ENCODE data around the gene RCOR1. TPM values are rescaled to one million over a fixed set of nuclear protein-coding genes. Genes with fewer than 3 reads are reported as not detected.

The RCOR1 gene
- total RNA-seq, 1 experiment from 2014 or later: 34.1 TPM

DNA sequence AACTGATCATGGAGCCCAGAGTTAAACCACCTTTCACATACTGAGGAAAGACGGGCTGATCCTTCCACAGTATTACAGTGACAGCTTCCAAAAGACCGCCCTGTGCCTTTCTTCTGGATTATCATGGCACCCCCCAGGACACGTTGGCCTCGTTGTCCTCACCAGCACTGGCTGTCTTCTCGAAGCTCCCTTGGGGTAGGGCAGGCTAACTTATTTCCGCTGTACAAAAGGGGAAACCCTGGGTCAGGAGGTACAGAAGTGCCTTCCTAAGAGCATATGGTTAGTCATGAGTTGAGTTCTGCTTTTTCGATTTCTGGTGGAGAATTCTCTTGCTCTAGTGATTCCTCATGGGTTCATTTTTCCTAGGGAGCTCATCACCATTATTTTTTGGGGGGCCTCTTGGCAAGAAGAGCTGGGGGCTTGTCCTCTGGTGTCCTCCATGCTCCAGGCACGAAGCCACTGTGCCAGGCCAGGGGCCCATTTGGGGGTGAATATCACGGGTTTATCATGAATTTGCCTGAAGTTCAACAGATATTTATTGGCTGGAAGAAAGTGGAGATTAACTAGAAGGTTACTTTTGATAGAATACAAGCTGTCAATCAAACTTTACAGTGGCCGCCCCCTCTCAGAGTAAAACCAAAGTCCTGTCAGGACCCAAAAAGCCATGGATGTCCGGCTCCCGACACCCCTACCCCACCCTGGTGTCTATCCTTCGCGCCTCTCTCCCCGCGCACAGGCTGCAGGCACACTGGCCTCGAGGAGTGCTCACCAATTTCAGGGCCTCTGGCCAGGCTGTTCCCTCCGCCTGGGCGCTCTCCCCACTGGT lies 176.0 kb downstream of the RCOR1 start:
- no peak overlapping the region for H3K4me2 ChIP-seq (ENCODE audit: insufficient read depth, insufficient read length, low read length)
- no peak overlapping the region for H4K8ac ChIP-seq (replicated peaks; ENCODE audit: insufficient read length, low read depth, low read length)
- no peak overlapping the region for H2BK120ac ChIP-seq (ENCODE audit: low read depth, low read length, poor library complexity, severe bottlenecking)
- no peak overlapping the region for H2AFZ ChIP-seq (ENCODE audit: low read length)
- Mint-ChIP-seq H3K27ac (no peak overlapping the region), H3K36me3 (ENCODE audit: insufficient read depth in 1 of 3, low read depth in 3 of 3) (no peaks in the 10 kb centered on the region), H3K27me3 (ENCODE audit: low read depth) (peaks cover 3% of the 10 kb centered on the region), H3K9me3 (no peaks in the 10 kb centered on the region; a peak in 2 of 5 replicates), H3K4me1 (peaks cover 5 to 10% of the 10 kb centered on the region in 2 experiments), H3K4me3 (no peak overlapping the region)
- H3K4ac ChIP-seq (ENCODE audit: low read depth, low read length): no peak overlapping the region
- no peaks in the 10 kb centered on the region for H3K27me3 ChIP-seq (ENCODE audit: insufficient read depth, low read length)
- H3T11ph ChIP-seq (ENCODE audit: low read length): no peak overlapping the region
- no peak overlapping the region for H3K27ac ChIP-seq (ENCODE audit: insufficient read length, low read depth, low read length)
- TF ChIP-seq, protein P1, sequence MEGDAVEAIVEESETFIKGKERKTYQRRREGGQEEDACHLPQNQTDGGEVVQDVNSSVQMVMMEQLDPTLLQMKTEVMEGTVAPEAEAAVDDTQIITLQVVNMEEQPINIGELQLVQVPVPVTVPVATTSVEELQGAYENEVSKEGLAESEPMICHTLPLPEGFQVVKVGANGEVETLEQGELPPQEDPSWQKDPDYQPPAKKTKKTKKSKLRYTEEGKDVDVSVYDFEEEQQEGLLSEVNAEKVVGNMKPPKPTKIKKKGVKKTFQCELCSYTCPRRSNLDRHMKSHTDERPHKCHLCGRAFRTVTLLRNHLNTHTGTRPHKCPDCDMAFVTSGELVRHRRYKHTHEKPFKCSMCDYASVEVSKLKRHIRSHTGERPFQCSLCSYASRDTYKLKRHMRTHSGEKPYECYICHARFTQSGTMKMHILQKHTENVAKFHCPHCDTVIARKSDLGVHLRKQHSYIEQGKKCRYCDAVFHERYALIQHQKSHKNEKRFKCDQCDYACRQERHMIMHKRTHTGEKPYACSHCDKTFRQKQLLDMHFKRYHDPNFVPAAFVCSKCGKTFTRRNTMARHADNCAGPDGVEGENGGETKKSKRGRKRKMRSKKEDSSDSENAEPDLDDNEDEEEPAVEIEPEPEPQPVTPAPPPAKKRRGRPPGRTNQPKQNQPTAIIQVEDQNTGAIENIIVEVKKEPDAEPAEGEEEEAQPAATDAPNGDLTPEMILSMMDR (conservative IDR thresholded peaks at IDR 0.05): no peak
- H4K20me1 ChIP-seq (ENCODE audit: control insufficient read depth, insufficient read depth, insufficient read length): no peaks in the 10 kb centered on the region
- H3K9ac ChIP-seq (ENCODE audit: extremely low read depth, insufficient read length, low read length): no peak overlapping the region
- H2BK15ac ChIP-seq (ENCODE audit: low read depth, low read length): no peak overlapping the region
- H3K9me3 ChIP-seq (ENCODE audit: control insufficient read depth, low read depth, low read length): no peaks in the 10 kb centered on the region
- no peaks in the 10 kb centered on the region for H3K23me2 ChIP-seq (ENCODE audit: insufficient read length, low read depth, low read length, poor library complexity, severe bottlenecking)
- H3K14ac ChIP-seq (ENCODE audit: insufficient read depth, low read length): no peak overlapping the region
- H3K4me1 ChIP-seq (ENCODE audit: insufficient read depth, low read length): no peaks in the 10 kb centered on the region; the same call in 1 of the 2 replicates
- no peak overlapping the region for H2BK12ac ChIP-seq (ENCODE audit: insufficient read length, low read depth, low read length)
- no peak overlapping the region for H2AK5ac ChIP-seq (ENCODE audit: insufficient read length, low read length)
- H3K79me1 ChIP-seq (ENCODE audit: insufficient read depth, low read depth, low read length, poor library complexity, severe bottlenecking): no peaks in the 10 kb centered on the region
- H2BK5ac ChIP-seq (ENCODE audit: insufficient read length, low read length): no peak overlapping the region
- no peak overlapping the region for H4K5ac ChIP-seq (ENCODE audit: insufficient read length, low read depth, low read length)
- H3K23ac ChIP-seq (ENCODE audit: insufficient read length, low read depth, low read length): no peak overlapping the region
- no peak for DNase-seq
- no peak overlapping the region for H3K18ac ChIP-seq (ENCODE audit: insufficient read length, low read depth, low read length)
- no peak overlapping the region for H2BK20ac ChIP-seq (ENCODE audit: low read depth, low read length, poor library complexity, severe bottlenecking)
- H3K79me2 ChIP-seq (ENCODE audit: insufficient read depth, low read length): no peaks in the 10 kb centered on the region
- H4K91ac ChIP-seq (ENCODE audit: insufficient read length, low read depth, low read length): no peak overlapping the region
- H3K56ac ChIP-seq (ENCODE audit: insufficient read length, low read depth, low read length): no peak overlapping the region
- no CpG with 5 or more reads among the region's 19 CpGs for WGBS (ENCODE audit: extremely low coverage, insufficient read length, low lambda C conversion rate)
